Chondrocyte (in vitro differentiated cells): Measurements from ENCODE around the gene STARD7. TPM values are rescaled to one million over a fixed set of nuclear protein-coding genes. Genes with fewer than 3 reads are reported as not detected.

Experiments used
- DNase-seq: peaks from one replicate; pipeline ENCODE4 v3.0.0; 2021; ENCODE audit warnings: mixed read lengths, low spot score
- H3K27ac Mint-ChIP-seq: one replicate; pipeline ENCODE4 v1.8.0; 2021; ENCODE audit warnings: mild to moderate bottlenecking, moderate library complexity, mixed read lengths; ENCODE audit not compliant: unreplicated experiment
- H3K27me3 Mint-ChIP-seq: 2 replicates; pipeline ENCODE4 v1.8.0; 2021; ENCODE audit warnings: low read depth, mixed read lengths
- H3K36me3 Mint-ChIP-seq: 2 replicates; pipeline ENCODE4 v1.8.0; 2021; ENCODE audit warnings: low read depth, mixed read lengths
- H3K4me1 Mint-ChIP-seq: 2 replicates; pipeline ENCODE4 v1.8.0; 2021; ENCODE audit warnings: low read depth, mild to moderate bottlenecking, mixed read lengths
- H3K4me3 Mint-ChIP-seq: one replicate; pipeline ENCODE4 v1.8.0; 2021; ENCODE audit warnings: mild to moderate bottlenecking, moderate library complexity, mixed read lengths; ENCODE audit not compliant: unreplicated experiment
- H3K9me3 Mint-ChIP-seq: 2 replicates; pipeline ENCODE4 v1.8.0; 2021; ENCODE audit warnings: low read depth, mixed read lengths
- CTCF ChIP-seq: fragments of 200-600 bp; sonication (generic); IDR thresholded peaks from 2 replicates; pipeline ENCODE4 v1.5.0; 2021; ENCODE audit warnings: antibody characterized with exemption, mild to moderate bottlenecking, moderate library complexity
- total RNA-seq: library from RNA; stranded (reverse); gene quantifications from 3 replicates; pipeline ENCODE4 v1.2.1, GENCODE V29; 2021

STARD7 gene
- total RNA-seq, 1 donor from 2014 or later, result 66.1 TPM

GRCh38 chr2:96241227-96241626 is 32.6 kb upstream of the STARD7 start:
- no peak for TF ChIP-seq CTCF
- peaks cover 14% of the 10 kb centered on the region for H3K4me1 Mint-ChIP-seq
- no peak overlapping the region for H3K27ac Mint-ChIP-seq
- DNase-seq, result peak; percentile 22
- no peaks in the 10 kb centered on the region for H3K9me3 Mint-ChIP-seq
- H3K4me3 Mint-ChIP-seq, result no peak overlapping the region
- no peaks in the 10 kb centered on the region for H3K27me3 Mint-ChIP-seq
- H3K36me3 Mint-ChIP-seq, result no peaks in the 10 kb centered on the region

GRCh38 chr2:96240341-96241038 is 31.9 kb upstream of the STARD7 start:
- Mint-ChIP-seq H3K9me3 (no peaks in the 10 kb centered on the region), H3K4me3 (no peak overlapping the region), H3K4me1 (peaks cover 6% of the 10 kb centered on the region), H3K36me3 (no peaks in the 10 kb centered on the region), H3K27me3 (no peaks in the 10 kb centered on the region), H3K27ac (no peak overlapping the region)
- no peak for TF ChIP-seq CTCF
- DNase-seq, result peak; percentile 9

DNA sequence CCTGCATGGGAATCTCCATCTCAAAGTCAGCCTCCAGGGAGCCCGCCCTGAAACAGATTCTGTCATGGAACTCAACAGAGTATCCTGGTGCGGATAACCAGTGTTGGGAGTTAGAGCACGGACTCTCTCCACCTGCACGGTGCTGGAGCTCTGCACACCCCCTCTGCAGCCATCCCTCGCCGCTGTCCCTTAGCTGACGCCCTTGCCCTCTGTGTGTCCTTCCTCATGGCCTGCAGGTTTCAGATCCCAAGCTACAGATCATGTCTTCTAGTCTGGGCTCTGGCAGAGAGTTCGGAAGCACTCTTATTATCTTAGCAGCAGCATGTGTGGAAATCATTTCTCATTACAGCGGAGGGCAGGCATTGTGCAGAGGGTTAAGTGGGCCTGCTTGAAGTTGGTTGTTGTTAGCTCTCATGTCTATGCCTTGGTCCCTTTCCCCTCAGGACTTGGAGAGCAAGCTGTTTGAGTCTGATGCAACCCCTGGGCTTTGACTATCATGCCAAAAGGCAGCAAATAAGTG is 31.2 kb upstream of the STARD7 start:
- no peaks in the 10 kb centered on the region for H3K36me3 Mint-ChIP-seq
- peaks cover 5% of the 10 kb centered on the region for H3K4me1 Mint-ChIP-seq
- H3K4me3 Mint-ChIP-seq, result no peak overlapping the region
- DNase-seq, result no peak
- TF ChIP-seq CTCF, result no peak
- H3K27me3 Mint-ChIP-seq, result no peaks in the 10 kb centered on the region
- no peak overlapping the region for H3K27ac Mint-ChIP-seq
- H3K9me3 Mint-ChIP-seq, result no peaks in the 10 kb centered on the region

DNA sequence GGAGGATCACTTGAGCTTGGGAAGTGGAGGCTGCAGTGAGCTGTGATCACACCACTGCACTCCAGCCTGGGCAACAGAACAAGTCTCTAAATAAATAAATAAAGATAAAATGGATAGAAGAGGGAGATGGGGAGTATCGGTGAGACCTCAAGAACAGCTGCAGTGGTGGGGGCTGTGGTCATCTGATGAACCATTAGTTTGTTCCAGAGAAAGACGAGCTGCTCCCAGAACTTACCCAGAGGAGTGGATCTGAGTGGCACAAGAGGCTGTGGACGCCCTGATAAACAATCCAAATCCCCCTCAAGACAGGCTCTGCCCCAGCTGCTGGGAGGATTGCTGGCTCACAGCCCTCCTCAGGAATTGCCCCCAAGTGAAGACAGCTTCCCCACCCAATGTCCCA is 30.5 kb upstream of the STARD7 start:
- Mint-ChIP-seq H3K4me1 (peaks cover 5% of the 10 kb centered on the region), H3K27me3 (no peaks in the 10 kb centered on the region), H3K9me3 (no peaks in the 10 kb centered on the region), H3K4me3 (no peak overlapping the region), H3K27ac (no peak overlapping the region), H3K36me3 (no peaks in the 10 kb centered on the region)
- TF ChIP-seq CTCF, result no peak
- no peak for DNase-seq

DNA sequence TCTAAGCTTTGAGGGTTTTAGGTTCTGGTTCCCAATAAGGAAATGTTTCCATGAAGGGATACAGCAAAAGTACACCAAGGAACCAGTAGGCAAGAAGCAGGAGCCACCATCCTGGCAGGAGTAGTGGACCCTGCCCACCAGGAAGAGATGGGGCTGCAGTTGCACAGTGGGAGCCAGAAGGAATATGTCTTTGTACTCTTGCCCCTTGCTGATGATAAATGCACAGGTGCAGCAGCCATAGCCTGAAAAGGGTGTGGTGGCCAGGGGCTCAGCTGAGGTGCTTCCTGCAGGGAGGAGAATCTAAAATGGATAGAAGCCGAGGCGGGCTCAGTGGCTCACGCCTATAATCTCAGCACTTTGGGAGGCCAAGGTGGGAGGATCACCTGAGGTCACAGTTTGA is 29.6 kb upstream of the STARD7 start:
- Mint-ChIP-seq H3K4me1 (peaks cover 5% of the 10 kb centered on the region), H3K27me3 (no peaks in the 10 kb centered on the region), H3K4me3 (no peak overlapping the region), H3K27ac (no peak overlapping the region), H3K9me3 (no peaks in the 10 kb centered on the region), H3K36me3 (no peaks in the 10 kb centered on the region)
- TF ChIP-seq CTCF, result no peak
- no peak for DNase-seq
